IPS-15b (cell line): ENCODE measurements around the gene STX1B.
A peak's percentile ranks its signal among the peaks of the same experiment; 100 is the strongest.

Source experiments
- H3K27me3 ChIP-seq: one replicate; pipeline ENCODE4 v1.6.1; 2013; ENCODE audit warnings: low read length; ENCODE audit not compliant: control insufficient read depth, insufficient read depth
- H3K36me3 ChIP-seq: one replicate; pipeline ENCODE4 v1.6.1; 2013; ENCODE audit warnings: low read length; ENCODE audit not compliant: control insufficient read depth, insufficient read depth
- H3K4me1 ChIP-seq: one replicate; pipeline ENCODE4 v1.6.1; 2013; ENCODE audit warnings: mild to moderate bottlenecking, low read length; ENCODE audit not compliant: control insufficient read depth, insufficient read depth
- H3K4me3 ChIP-seq: one replicate; pipeline ENCODE4 v1.5.1; 2013; ENCODE audit warnings: low read depth, low read length
- H3K9ac ChIP-seq: one replicate; pipeline ENCODE4 v1.6.1; 2013; ENCODE audit warnings: low read depth, mild to moderate bottlenecking, low read length
- H3K9me3 ChIP-seq: one replicate; pipeline ENCODE4 v1.6.1; 2013; ENCODE audit warnings: mild to moderate bottlenecking, low read length; ENCODE audit not compliant: control insufficient read depth, insufficient read depth

STX1B gene

GRCh38 chr16:30953111-30953510 lies 57.3 kb downstream of the STX1B start:
- no peaks in the 10 kb centered on the region for H3K36me3 ChIP-seq
- H3K9ac ChIP-seq = no peak overlapping the region
- H3K27me3 ChIP-seq = peaks cover 5% of the 10 kb centered on the region
- H3K4me3 ChIP-seq = no peak overlapping the region
- H3K4me1 ChIP-seq = peaks cover 2% of the 10 kb centered on the region
- no peaks in the 10 kb centered on the region for H3K9me3 ChIP-seq

- peaks cover 2% of the 10 kb centered on the region for H3K4me1 ChIP-seq
- no peak overlapping the region for H3K9ac ChIP-seq
- H3K27me3 ChIP-seq = peaks cover 5% of the 10 kb centered on the region
- H3K9me3 ChIP-seq = no peaks in the 10 kb centered on the region
- no peaks in the 10 kb centered on the region for H3K36me3 ChIP-seq
- H3K4me3 ChIP-seq = no peak overlapping the region
Measured at GRCh38 chr16:30951750-30952149, 58.7 kb downstream of the STX1B start.

- H3K4me1 ChIP-seq = peaks cover 2% of the 10 kb centered on the region
- H3K4me3 ChIP-seq = no peak overlapping the region
- no peak overlapping the region for H3K9ac ChIP-seq
- no peaks in the 10 kb centered on the region for H3K9me3 ChIP-seq
- H3K27me3 ChIP-seq = peaks cover 5% of the 10 kb centered on the region
- no peaks in the 10 kb centered on the region for H3K36me3 ChIP-seq
Measured at GRCh38 chr16:30951193-30951592, 59.2 kb downstream of the STX1B start.

- no peak overlapping the region for H3K4me3 ChIP-seq
- H3K9ac ChIP-seq = peak overlapping the region; percentile 60
- peaks cover 5% of the 10 kb centered on the region for H3K27me3 ChIP-seq
- H3K4me1 ChIP-seq = peaks cover 2% of the 10 kb centered on the region
- H3K36me3 ChIP-seq = no peaks in the 10 kb centered on the region
- H3K9me3 ChIP-seq = no peaks in the 10 kb centered on the region
Measured at GRCh38 chr16:30950516-30951065, 59.8 kb downstream of the STX1B start.

- Histone ChIP-seq H3K4me1 (peaks cover 2% of the 10 kb centered on the region), H3K27me3 (peaks cover 5% of the 10 kb centered on the region), H3K9ac (peak overlapping the region; percentile 60), H3K9me3 (no peaks in the 10 kb centered on the region), H3K36me3 (no peaks in the 10 kb centered on the region), H3K4me3 (peak overlapping the region; percentile 87)
Measured at GRCh38 chr16:30949650-30950515, 60.6 kb downstream of the STX1B start.

GRCh38 chr16:30948667-30949649 lies 61.5 kb downstream of the STX1B start, which contains the start of gene ORAI3:
Gene ORAI3 (plus strand): TSS chr16:30949068. CDS start chr16:30949290, 222 bp downstream.
- H3K9ac ChIP-seq = peak within 1 kb of the TSS; percentile 60
- peaks cover under 1% of the 10 kb centered on the region for H3K4me1 ChIP-seq
- H3K4me3 ChIP-seq = peak within 1 kb of the TSS; percentile 87
- H3K27me3 ChIP-seq = peaks cover 2% of the 10 kb centered on the region
- peaks cover 4% of the 10 kb centered on the region for H3K36me3 ChIP-seq
- H3K9me3 ChIP-seq = no peaks in the 10 kb centered on the region

- Histone ChIP-seq H3K4me3 (peak overlapping the region; percentile 87), H3K4me1 (no peaks in the 10 kb centered on the region), H3K9ac (no peak overlapping the region), H3K36me3 (peaks cover 4% of the 10 kb centered on the region), H3K9me3 (no peaks in the 10 kb centered on the region), H3K27me3 (peaks cover 2% of the 10 kb centered on the region)
Measured at GRCh38 chr16:30947859-30948666, 62.4 kb downstream of the STX1B start.

- H3K27me3 ChIP-seq = peaks cover 2% of the 10 kb centered on the region
- H3K4me3 ChIP-seq = peak overlapping the region; percentile 68
- peaks cover 4% of the 10 kb centered on the region for H3K36me3 ChIP-seq
- H3K9me3 ChIP-seq = no peaks in the 10 kb centered on the region
- H3K4me1 ChIP-seq = no peaks in the 10 kb centered on the region
- H3K9ac ChIP-seq = no peak overlapping the region
Measured at GRCh38 chr16:30947541-30947858, 62.9 kb downstream of the STX1B start.

GRCh38 chr16:30946671-30947540 lies 63.5 kb downstream of the STX1B start:
- Histone ChIP-seq H3K9ac (no peak overlapping the region), H3K4me3 (peak overlapping the region; percentile 26), H3K4me1 (peaks cover 3% of the 10 kb centered on the region), H3K27me3 (peaks cover 2% of the 10 kb centered on the region), H3K36me3 (peaks cover 6% of the 10 kb centered on the region), H3K9me3 (no peaks in the 10 kb centered on the region)

GRCh38 chr16:30944352-30944751 lies 66.1 kb downstream of the STX1B start:
- H3K36me3 ChIP-seq = peaks cover 6% of the 10 kb centered on the region
- H3K27me3 ChIP-seq = no peaks in the 10 kb centered on the region
- no peak overlapping the region for H3K4me3 ChIP-seq
- no peak overlapping the region for H3K9ac ChIP-seq
- H3K9me3 ChIP-seq = no peaks in the 10 kb centered on the region
- peaks cover 3% of the 10 kb centered on the region for H3K4me1 ChIP-seq
